HG03442 (cell line): ENCODE results near the gene SYTL2.
"Not testable (repeated sequence)": the region's sequence is repeated elsewhere in the genome, so short reads cannot be mapped to it uniquely, and the experiment has no call there.

Experiments used
- ATAC-seq: cut with Tn5 transposase; IDR thresholded peaks from one replicate; pipeline ENCODE4 v1.9.1; 2021; ENCODE audit warnings: mild to moderate bottlenecking, moderate library complexity; ENCODE audit not compliant: unreplicated experiment

Gene SYTL2

DNA sequence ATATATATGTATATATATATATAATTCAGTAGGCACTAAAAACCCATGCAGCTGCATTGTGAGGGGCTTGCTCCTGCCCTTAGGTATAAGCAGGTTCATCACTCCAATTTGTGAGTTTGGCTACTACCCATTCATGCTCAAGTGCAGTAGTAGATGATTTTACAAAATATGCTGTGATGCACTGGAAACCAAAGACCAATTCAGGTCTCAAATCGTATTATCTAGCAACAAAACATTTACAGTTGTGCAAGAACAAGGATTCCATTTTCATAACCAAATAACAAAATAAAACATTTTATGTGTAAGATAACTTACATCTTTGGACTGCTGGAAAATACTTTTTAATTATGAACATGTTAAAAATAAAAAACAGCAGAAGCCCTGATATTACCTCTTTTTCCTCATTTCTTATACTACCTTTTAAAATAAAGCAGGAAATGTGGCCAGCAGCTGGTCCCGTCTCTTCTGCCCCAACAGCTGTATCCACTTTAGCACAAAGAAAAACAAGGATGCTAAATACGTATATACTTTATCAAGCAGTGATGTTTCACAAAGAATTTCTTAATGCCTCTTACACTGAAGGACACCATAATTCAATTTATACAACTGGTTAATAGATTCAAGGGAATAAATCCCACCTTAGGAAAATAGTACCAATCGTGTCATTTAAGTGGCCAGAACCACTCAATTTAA, 148.8 kb downstream of the SYTL2 start:
- no peak for ATAC-seq

DNA sequence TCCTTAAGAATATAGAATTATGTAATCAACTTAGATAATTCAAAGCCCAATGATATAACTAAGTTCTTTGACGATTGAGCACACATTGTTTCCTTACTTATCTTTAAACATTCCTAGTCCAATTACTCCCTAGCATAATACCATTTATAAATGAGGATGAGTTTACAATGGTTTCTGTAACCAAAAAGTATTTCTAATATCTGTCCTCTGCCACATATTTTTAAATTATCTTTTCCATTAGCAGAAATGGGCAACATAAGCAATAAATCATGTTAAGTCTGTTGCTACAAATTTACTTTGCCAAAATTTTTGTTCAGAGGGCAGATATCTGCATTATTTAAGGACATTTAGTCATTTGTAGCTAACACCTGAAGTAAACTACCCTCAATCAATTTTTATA, 152.8 kb downstream of the SYTL2 start:
- ATAC-seq: no peak

DNA sequence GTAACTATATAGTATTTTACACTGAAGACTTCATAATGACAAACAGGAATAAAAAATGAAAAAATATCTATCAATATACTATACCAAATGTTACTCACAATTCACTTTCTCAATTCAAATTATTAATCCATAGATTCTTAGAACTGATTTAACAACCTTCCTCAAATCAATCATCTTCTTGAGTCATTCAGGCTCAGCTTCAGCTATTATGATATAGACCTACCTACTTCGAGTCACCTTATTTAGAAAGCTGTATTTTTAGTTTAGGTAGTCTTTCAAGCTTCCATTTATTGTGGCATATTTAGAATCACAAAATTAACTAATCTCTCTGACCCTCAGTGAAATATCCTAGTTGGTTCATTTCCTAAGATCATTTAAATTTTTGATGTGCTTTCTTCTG, 154.2 kb downstream of the SYTL2 start:
- no peak for ATAC-seq

DNA sequence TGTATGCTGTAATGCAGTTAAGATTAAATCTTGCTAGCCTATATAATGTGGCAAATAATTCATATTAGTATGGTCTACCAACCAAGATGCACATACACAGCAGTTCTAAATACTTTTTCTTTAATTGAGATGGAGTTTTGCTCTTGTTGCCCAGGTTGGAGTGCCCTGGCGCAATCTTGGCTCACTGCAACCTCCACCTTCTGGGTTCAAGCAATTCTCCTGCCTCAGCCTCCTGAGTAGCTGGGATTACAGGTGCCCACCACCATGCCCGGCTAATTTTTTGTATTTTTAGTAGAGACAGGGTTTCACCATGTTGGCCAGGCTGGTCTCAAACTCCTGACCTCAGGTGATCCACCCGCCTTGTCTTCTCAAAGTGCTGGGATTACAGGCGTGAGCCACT, 156.6 kb downstream of the SYTL2 start:
- ATAC-seq: not testable (repeated sequence)

DNA sequence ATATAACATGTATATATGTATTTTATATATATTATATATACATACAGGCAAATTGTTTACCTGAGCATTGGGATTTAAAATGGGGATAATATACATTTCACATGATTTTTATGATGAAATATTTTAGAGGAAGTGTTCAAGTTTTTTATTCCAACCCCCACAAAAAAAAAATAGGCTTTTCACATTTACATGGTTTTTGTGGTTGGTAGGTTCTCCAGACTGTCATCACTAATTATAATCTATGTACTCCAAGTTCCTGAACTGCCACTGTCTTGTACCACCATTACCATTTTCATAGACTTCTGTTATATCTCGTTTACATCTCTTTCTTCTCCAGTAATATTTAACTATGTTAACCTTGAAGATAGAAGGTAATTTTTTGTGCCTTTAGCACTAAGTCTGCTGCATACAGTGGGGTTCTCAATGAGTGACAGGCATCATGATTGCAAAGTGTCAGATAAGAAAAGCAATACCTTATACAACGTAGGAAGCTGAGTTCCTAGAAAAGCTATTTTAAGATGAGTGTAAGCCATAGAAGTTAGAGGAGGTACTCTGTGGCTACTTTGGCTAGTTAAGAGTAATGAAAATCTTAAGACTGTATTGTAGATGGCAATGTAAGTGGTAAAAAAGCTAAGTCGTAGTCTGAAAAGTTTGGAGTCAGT, 158.0 kb downstream of the SYTL2 start:
- no peak for ATAC-seq

DNA sequence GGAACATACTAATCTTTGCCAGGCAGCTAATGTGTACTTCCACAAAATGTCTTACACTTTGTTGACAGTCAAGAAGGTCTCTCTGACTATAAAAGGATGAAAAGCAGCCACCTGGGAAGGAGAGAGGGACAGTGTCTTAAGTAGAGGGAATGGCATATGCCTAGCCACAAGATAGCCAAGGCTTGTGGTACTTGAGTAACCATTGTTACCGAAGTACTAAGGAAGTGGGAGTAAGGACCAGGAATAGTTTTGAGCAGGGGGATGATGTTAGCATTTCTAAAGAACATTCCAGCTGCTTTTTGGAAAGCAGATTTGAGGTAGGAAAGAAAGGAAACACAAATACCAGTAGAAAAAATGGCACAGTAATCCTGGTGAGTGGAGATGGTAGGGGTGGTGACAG, 159.8 kb downstream of the SYTL2 start:
- no peak for ATAC-seq

DNA sequence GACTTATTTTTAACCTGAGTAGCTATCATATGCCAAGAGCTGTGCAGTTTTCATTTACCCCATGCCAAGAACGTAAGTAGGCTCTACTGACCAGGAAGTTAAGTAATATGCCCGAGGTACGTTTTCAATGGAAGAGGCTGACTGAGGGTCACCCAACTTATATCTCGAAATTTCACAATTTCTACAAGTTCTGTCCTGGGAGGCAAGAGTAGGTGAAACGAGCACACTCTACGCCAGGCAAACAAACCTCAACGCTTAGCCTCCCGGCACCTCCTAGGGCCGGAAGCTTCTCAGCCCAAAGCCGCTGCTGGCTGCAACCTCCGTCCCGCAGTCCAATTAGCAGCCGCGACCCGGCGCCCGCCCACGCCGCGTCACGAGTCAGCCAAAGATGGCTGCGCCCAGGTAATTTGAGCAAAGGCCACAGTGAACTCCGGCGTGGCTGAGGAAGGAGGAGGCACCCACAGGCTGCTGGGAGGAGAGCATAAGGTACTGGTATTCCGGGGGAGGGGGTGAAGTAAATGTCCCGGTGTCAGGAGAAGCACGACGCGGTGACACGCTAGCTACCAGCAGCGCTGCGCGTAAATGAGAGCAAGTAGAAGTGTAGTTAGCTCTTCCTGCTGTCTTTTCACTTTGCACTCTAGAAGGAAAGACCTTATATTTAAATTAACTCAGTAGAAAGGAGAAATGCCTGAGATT, 163.2 kb downstream of the SYTL2 start, which contains the start of gene TMEM126A:
TMEM126A (plus strand) TSS at position 364 of the 696 bp plus-strand sequence. CDS start 2,289 bp downstream, outside the sequence.
- ATAC-seq: peak; percentile 99

DNA sequence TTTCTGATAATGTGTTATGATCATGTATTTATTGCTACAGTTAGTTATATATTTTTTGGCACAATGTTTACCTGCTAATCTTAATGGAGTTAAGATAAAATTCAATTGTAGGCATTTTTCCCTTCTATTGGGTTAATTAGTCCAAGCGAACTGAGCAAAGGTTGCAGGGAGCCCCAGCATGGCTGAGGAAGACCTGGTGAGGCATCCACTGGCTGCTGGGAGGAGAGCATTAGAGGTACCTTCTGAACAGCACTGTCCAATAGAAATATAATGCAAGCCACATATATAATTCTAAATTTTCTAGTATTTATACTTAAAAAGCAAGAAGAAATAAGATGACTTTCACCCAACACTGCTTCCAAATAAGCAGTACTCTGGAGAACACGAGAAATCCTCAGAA, 163.9 kb downstream of the SYTL2 start:
- ATAC-seq: peak; percentile 6
